HepG2 (cell line): Measurements from ENCODE around the gene KCNJ6. TPM values are rescaled to one million over a fixed set of nuclear protein-coding genes. Genes with fewer than 3 reads are reported as not detected.

ENCODE experiments used
- ATAC-seq: fragments of 200-7000 bp; cut with Tn5 transposase; 3 replicates; pipeline ENCODE4 v1.9.1; 2020; ENCODE audit warnings: mild to moderate bottlenecking, moderate library complexity
- BruUV-seq: library from RNA; stranded (reverse); fragments of 400-500 nt; replicated peaks from 2 replicates; lab custom pipeline; 2021; lab: Mats Ljungman, UMichigan
- CTCF ChIA-PET: fragments of 300-600 bp; formaldehyde crosslinking; extraction: SDS; loops from one replicate; lab custom pipeline; 2021; ENCODE audit warnings: low total read pairs, inconsistent platforms, low intra/inter-chr PET ratio; lab: Yijun Ruan, JAX
- POLR2A ChIA-PET: fragments of 350-600 bp; sonication (Branson Sonifier 250); formaldehyde crosslinking; loops from one replicate; lab custom pipeline; 2020; ENCODE audit warnings: antibody characterized with exemption, inconsistent platforms; lab: Yijun Ruan, JAX
- DNase-seq: peaks from one replicate; pipeline ENCODE4 v3.0.0-alpha.2; 2015; ENCODE audit warnings: low spot score
- FAIRE-seq: peaks from 3 replicates; lab custom pipeline; 2011; peaks lifted over from hg19 to GRCh38; lab: Jason Lieb, UNC
- H2AFZ ChIP-seq: one replicate; pipeline ENCODE4 v1.6.1; 2011; ENCODE audit warnings: low read length, inconsistent platforms
- H3K27ac ChIP-seq: fragments of 300-600 bp; 3 replicates; pipeline ENCODE4 v1.8.0; 2011; ENCODE audit warnings: mixed run types, mild to moderate bottlenecking, mixed read lengths, low read length, inconsistent platforms; ENCODE audit not compliant: insufficient read depth; ENCODE audit errors: extremely low read length
- H3K27me3 ChIP-seq, 2 experiments: fragments of 200-600 bp in 1 of 2; 2 replicates in 1 of 2; 3 replicates in 1 of 2; pipeline versions ENCODE4 v1.6.0 to v1.8.0; 2011; ENCODE audit warnings: low read length in 2 of 2, mild to moderate bottlenecking in 2 of 2, moderate library complexity in 2 of 2, inconsistent platforms in 1 of 2; ENCODE audit not compliant: insufficient read depth in 2 of 2, control insufficient read depth in 1 of 2
- H3K36me3 ChIP-seq, 2 experiments: fragments of 200-600 bp in 1 of 2; replicated peaks in 1 of 2; 2 replicates in 1 of 2; 3 replicates in 1 of 2; pipeline versions ENCODE4 v1.5.1 to v1.8.0; 2011; ENCODE audit warnings: low read length in 2 of 2, inconsistent platforms in 1 of 2; ENCODE audit not compliant: insufficient read depth in 2 of 2, control insufficient read depth in 1 of 2
- H3K4me1 ChIP-seq: 2 replicates; pipeline ENCODE4 v1.5.1; 2012; ENCODE audit warnings: low read length, inconsistent platforms; ENCODE audit not compliant: insufficient read depth
- H3K4me2 ChIP-seq: 2 replicates; pipeline ENCODE4 v1.6.0; 2011; ENCODE audit warnings: low read depth, low read length, inconsistent platforms
- H3K4me3 ChIP-seq, 3 experiments: fragments of 200-600 bp in 1 of 3; sonication (generic), shearing (Covaris generic) in 1 of 3; replicated peaks in 1 of 3; 2 replicates each; pipeline ENCODE4 v1.5.1; 2011 to 2016; ENCODE audit warnings: low read length in 3 of 3, inconsistent platforms in 2 of 3, low read depth in 2 of 3, mild to moderate bottlenecking in 2 of 3, control low read depth in 1 of 3, mixed read lengths in 1 of 3; ENCODE audit not compliant: insufficient read depth in 1 of 3
- H3K79me2 ChIP-seq: one replicate; pipeline ENCODE4 v1.6.1; 2011; ENCODE audit warnings: low read length, inconsistent platforms; ENCODE audit not compliant: insufficient read depth
- H3K9ac ChIP-seq: 2 replicates; pipeline ENCODE4 v1.6.0; 2011; ENCODE audit warnings: mild to moderate bottlenecking, low read depth, low read length, inconsistent platforms; ENCODE audit not compliant: insufficient read depth
- H3K9me3 ChIP-seq: 2 replicates; pipeline ENCODE4 v1.5.1; 2012; ENCODE audit warnings: mild to moderate bottlenecking, low read length
- H4K20me1 ChIP-seq: 2 replicates; pipeline ENCODE4 v1.6.0; 2011; ENCODE audit warnings: inconsistent platforms, mild to moderate bottlenecking, low read length, moderate library complexity; ENCODE audit not compliant: insufficient read depth
- ISL2 ChIP-seq: sonication (generic); formaldehyde crosslinking; IDR thresholded peaks from 2 replicates; pipeline ENCODE4 v1.5.0; 2020; ENCODE audit warnings: missing genetic modification reagents
- XBP1 ChIP-seq: sonication (generic); formaldehyde crosslinking; IDR thresholded peaks from 2 replicates; pipeline ENCODE4 v1.5.0; 2020; ENCODE audit warnings: missing genetic modification reagents
- ZFP90 ChIP-seq: sonication (generic); formaldehyde crosslinking; IDR thresholded peaks from 2 replicates; pipeline ENCODE4 v1.8.0; 2022; ENCODE audit warnings: missing genetic modification reagents, mild to moderate bottlenecking, inconsistent platforms, borderline replicate concordance
- WGBS: methylation state at CpG from one replicate; pipeline ENCODE4 v1.1.6; 2017; ENCODE audit warnings: low lambda C conversion rate; 5-methylcytosine and 5-hydroxymethylcytosine counted together
- in situ Hi-C: cut with HindIII; loops from 2 replicates; pipeline ENCODE4 v1.10.0; 2017; ENCODE audit warnings: low pct_unique_long_range_greater_than_20kb; ENCODE audit not compliant: extremely low pct_ligation_motif_present
- intact Hi-C: fragments of 100-400 bp; cut with micrococcal nuclease; formaldehyde crosslinking; loops from one replicate; pipeline ENCODE4 v1.10.0; 2022; ENCODE audit not compliant: unreplicated experiment
- polyA plus RNA-seq, 8 experiments: library from polyadenylated mRNA; depleted of rRNA in 3 of 8; stranded (reverse) in 7 of 8; unstranded in 1 of 8; fragments of >200 nt; fragmentation: Illumina TruSeq in 4 of 8; extraction: Trizol in 4 of 8; gene quantifications; 2 replicates each; pipeline versions ENCODE4 v1.2.1 to v1.2.3, GENCODE V29; 2011 to 2016; ENCODE audit warnings: low read depth in 4 of 8, missing spikeins in 1 of 8, mixed read lengths in 1 of 8; ENCODE audit not compliant: insufficient read depth in 1 of 8
- total RNA-seq, 5 experiments: library from RNA; depleted of rRNA; stranded (reverse); fragments of >200 nt; fragmentation: Illumina TruSeq; extraction: Trizol; gene quantifications; 2 replicates each; pipeline ENCODE4 v1.2.3, GENCODE V29; 2016; ENCODE audit warnings: low read depth in 1 of 5
- TF ChIP-seq, protein P1 (sequence below): fragments of 450-650 bp; IDR thresholded peaks from 2 replicates; pipeline ENCODE4 v1.6.1; 2016

The KCNJ6 gene
- total and polyA plus RNA-seq, 2 of the 13 experiments (the other 11 are each of a cell fraction or from before 2014, with no cell fraction given), result not detected

- FAIRE-seq, result no peak
Observed at GRCh38 chr21:37835481-37835880, 80.8 kb downstream of the KCNJ6 start.

DNA sequence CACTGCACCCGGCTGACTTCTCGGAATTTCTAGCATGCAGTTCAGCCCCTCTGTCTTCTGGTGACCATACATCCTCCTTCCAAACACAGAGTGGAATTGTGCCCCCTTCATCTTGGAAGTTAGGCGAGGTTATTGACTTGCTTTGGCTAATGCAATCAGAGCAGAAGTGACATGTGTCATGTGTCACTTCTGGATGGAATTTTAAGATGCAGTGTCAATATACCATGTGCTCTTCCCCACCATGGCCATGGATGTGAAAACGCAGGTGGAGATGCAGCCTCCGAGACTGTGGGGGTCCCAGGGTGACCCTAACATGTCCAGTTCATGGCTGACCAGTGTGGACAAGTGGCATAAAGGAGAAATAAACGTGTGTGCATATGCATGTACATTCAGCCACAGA lies 83.0 kb downstream of the KCNJ6 start:
- ATAC-seq (no peak), FAIRE-seq (no peak), DNase-seq (no peak)
- BruUV-seq, result no TSS peak
- no peak overlapping the region for H3K9ac ChIP-seq
- H3K4me1 ChIP-seq, result peaks cover 16% of the 10 kb centered on the region
- H2AFZ ChIP-seq, result no peak overlapping the region
- in situ Hi-C loops (no loop called here), intact Hi-C loops (no loop called here)
- H3K4me3 ChIP-seq, result no peak overlapping the region
- H3K27ac ChIP-seq, result no peak overlapping the region
- ChIA-PET POLR2A (no interaction called here), CTCF (no interaction called here)
- TF ChIP-seq, protein P1, sequence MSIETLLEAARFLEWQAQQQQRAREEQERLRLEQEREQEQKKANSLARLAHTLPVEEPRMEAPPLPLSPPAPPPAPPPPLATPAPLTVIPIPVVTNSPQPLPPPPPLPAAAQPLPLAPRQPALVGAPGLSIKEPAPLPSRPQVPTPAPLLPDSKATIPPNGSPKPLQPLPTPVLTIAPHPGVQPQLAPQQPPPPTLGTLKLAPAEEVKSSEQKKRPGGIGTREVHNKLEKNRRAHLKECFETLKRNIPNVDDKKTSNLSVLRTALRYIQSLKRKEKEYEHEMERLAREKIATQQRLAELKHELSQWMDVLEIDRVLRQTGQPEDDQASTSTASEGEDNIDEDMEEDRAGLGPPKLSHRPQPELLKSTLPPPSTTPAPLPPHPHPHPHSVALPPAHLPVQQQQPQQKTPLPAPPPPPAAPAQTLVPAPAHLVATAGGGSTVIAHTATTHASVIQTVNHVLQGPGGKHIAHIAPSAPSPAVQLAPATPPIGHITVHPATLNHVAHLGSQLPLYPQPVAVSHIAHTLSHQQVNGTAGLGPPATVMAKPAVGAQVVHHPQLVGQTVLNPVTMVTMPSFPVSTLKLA, result peak; percentile 95
- TF ChIP-seq ISL2 (CRISPR knock-in tag) (no peak), XBP1 (CRISPR knock-in tag) (no peak)
- 6% methylated on average over 3 of the region's 6 CpGs for WGBS
- no peaks in the 10 kb centered on the region for H4K20me1 ChIP-seq
- H3K4me2 ChIP-seq, result no peak overlapping the region
- H3K27me3 ChIP-seq, result no peaks in the 10 kb centered on the region
- no peaks in the 10 kb centered on the region for H3K79me2 ChIP-seq
- no peaks in the 10 kb centered on the region for H3K36me3 ChIP-seq
- H3K9me3 ChIP-seq, result no peaks in the 10 kb centered on the region

More at GRCh38 chr21:37835481-37835880, 80.8 kb downstream of the KCNJ6 start:
- no peak overlapping the region for H2AFZ ChIP-seq
- H3K9ac ChIP-seq, result no peak overlapping the region
- H3K36me3 ChIP-seq, result no peaks in the 10 kb centered on the region
- H3K4me1 ChIP-seq, result no peaks in the 10 kb centered on the region
- no peaks in the 10 kb centered on the region for H3K27me3 ChIP-seq
- no peaks in the 10 kb centered on the region for H4K20me1 ChIP-seq
- no TSS peak for BruUV-seq
- ChIA-PET CTCF (no interaction called here), POLR2A (no interaction called here)
- 8% methylated on average over 3 of the region's 3 CpGs for WGBS
- no peaks in the 10 kb centered on the region for H3K9me3 ChIP-seq
- intact Hi-C loops (no loop called here), in situ Hi-C loops (no loop called here)
- no peak for DNase-seq
- no peak overlapping the region for H3K4me2 ChIP-seq
- H3K4me3 ChIP-seq, result no peak overlapping the region
- no peak for ATAC-seq
- no peaks in the 10 kb centered on the region for H3K79me2 ChIP-seq
- no peak for TF ChIP-seq ZFP90 (CRISPR knock-in tag)
- H3K27ac ChIP-seq, result no peak overlapping the region
